ENCODE results near the gene POFUT1.

The POFUT1 gene

DNA sequence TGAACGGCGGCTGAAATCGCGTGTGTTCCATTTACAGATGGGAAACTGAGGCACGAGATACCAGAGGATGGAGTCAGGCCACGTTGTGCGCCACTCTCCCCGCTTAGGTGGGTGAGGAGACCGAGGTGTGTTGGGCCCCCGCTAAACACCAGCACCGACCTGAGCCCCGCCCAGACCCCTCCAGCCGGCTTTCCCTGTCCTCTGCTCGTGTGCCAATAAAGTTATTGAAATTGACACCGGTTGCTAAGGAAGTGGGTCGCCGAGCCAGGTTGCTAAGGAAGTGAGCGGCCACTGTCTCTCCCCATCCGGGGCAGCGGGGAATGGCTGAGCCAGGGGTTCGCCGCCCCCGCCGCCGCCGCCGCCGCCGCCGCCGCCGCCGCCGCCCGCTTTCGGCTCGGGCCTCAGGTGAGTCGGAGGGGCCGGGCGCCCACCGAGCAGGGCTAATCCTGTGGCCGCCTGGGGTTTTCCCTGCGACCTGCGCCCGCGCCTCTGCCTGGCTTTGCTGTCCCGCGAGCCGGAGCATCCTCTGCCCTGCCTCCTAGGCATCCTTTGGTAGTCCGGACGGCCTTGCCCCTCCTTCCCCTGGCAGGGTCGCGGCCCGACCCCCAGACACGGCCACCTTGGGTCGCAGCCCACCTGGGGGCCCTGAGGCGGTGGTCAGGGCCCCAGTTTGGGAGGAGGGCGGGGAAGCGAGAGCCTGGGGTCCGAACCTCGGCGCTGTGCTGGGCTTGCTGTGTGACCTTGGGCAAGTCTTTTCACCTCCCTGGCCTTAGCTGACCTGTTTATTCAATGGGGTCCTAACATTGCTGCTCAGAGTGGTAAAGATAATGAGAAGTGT lies 69.9 kb downstream of the POFUT1 start, which contains the start of gene KIF3B:
Gene KIF3B (plus strand): TSS at position 291 of the 838 bp plus-strand sequence. CDS start 32,127 bp downstream, outside the sequence.
- peaks cover 6% of the 10 kb centered on the region for H3K4me1 ChIP-seq (ENCODE audit: control insufficient read depth, insufficient read depth, low read length)
- H3K4me3 ChIP-seq (ENCODE audit: low read depth, low read length), result peak within 1 kb of the TSS; percentile 77
- no peaks in the 10 kb centered on the region for H3K9me3 ChIP-seq (ENCODE audit: control insufficient read depth, insufficient read depth, low read length)
- no peaks in the 10 kb centered on the region for H3K27me3 ChIP-seq (ENCODE audit: control insufficient read depth, insufficient read depth, low read length)
- H3K36me3 ChIP-seq (ENCODE audit: control insufficient read depth, insufficient read depth, low read length), result no peaks in the 10 kb centered on the region
- H3K9ac ChIP-seq (ENCODE audit: low read depth, low read length), result peak within 1 kb of the TSS; percentile 32

DNA sequence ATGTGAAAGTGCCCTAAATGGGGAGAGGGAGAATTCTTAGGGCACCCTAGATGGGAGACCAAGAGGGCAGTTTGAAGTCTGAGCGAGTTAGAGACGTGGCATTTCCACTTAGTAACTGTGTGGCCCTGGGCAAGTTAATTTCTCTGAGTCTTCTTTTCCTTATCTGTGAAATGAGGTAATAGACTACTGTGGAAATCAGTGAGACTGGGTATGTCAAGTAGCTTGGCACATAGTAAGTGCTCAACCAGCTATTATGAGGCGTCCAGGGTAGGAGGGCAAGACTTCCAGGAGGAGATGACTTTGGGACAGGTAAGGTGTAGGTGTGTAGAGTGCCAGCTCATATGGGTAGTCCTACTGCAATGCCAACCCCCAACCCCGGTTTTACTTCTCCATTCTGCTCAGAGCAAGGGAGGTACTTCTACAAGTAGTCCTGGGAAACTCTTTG lies 70.5 kb downstream of the POFUT1 start:
- no peaks in the 10 kb centered on the region for H3K36me3 ChIP-seq (ENCODE audit: control insufficient read depth, insufficient read depth, low read length)
- peaks cover 6% of the 10 kb centered on the region for H3K4me1 ChIP-seq (ENCODE audit: control insufficient read depth, insufficient read depth, low read length)
- H3K27me3 ChIP-seq (ENCODE audit: control insufficient read depth, insufficient read depth, low read length), result no peaks in the 10 kb centered on the region
- no peaks in the 10 kb centered on the region for H3K9me3 ChIP-seq (ENCODE audit: control insufficient read depth, insufficient read depth, low read length)
- H3K4me3 ChIP-seq (ENCODE audit: low read depth, low read length), result peak overlapping the region; percentile 77
- peak overlapping the region; percentile 32 for H3K9ac ChIP-seq (ENCODE audit: low read depth, low read length)

DNA sequence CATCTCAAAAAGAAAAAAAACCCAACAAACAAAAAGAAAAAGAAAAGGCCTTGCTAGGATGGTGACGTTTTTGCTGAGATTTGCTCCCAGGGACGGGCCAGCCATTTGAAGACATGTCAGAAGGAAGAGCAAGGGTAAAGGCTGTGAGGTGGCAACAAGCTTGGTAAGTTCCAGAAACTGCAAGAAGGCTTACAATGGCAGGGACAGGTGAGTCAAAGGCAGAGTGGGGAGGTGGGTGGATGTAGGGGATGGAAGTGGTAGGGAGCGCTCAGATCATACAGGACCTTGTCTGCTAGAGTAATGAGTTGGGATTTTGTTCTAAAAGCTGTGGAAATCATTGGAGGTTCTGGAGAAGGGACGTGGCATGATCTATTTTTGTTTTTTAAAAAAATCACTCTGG lies 74.0 kb downstream of the POFUT1 start:
- H3K4me3 ChIP-seq (ENCODE audit: low read depth, low read length), result no peak overlapping the region
- H3K27me3 ChIP-seq (ENCODE audit: control insufficient read depth, insufficient read depth, low read length), result no peaks in the 10 kb centered on the region
- peaks cover 8% of the 10 kb centered on the region for H3K4me1 ChIP-seq (ENCODE audit: control insufficient read depth, insufficient read depth, low read length)
- no peaks in the 10 kb centered on the region for H3K36me3 ChIP-seq (ENCODE audit: control insufficient read depth, insufficient read depth, low read length)
- no peaks in the 10 kb centered on the region for H3K9me3 ChIP-seq (ENCODE audit: control insufficient read depth, insufficient read depth, low read length)
- no peak overlapping the region for H3K9ac ChIP-seq (ENCODE audit: low read depth, low read length)

DNA sequence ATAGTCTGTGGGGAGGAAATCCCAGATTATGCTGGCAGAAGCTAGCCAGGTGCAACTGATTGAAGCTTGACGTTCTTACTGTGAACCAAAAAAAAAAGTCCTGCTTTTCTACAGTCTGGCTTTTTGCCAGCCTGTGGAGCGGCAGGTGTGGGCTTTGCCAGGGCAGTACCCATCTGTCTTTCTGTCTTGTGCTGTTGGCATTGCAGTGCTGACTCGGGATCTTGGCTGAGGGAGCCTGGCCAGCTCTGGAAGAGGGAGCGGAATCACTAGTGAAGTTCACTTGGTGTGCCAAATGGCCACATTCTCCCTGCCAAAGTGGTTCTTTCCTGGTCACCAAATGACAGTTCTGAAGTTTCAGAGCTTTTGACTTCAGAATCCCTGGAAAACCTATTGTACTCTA lies 74.8 kb downstream of the POFUT1 start:
- Histone ChIP-seq H3K36me3 (ENCODE audit: control insufficient read depth, insufficient read depth, low read length) (no peaks in the 10 kb centered on the region), H3K4me3 (ENCODE audit: low read depth, low read length) (no peak overlapping the region), H3K27me3 (ENCODE audit: control insufficient read depth, insufficient read depth, low read length) (no peaks in the 10 kb centered on the region), H3K9me3 (ENCODE audit: control insufficient read depth, insufficient read depth, low read length) (no peaks in the 10 kb centered on the region), H3K4me1 (ENCODE audit: control insufficient read depth, insufficient read depth, low read length) (peaks cover 7% of the 10 kb centered on the region), H3K9ac (ENCODE audit: low read depth, low read length) (no peak overlapping the region)

DNA sequence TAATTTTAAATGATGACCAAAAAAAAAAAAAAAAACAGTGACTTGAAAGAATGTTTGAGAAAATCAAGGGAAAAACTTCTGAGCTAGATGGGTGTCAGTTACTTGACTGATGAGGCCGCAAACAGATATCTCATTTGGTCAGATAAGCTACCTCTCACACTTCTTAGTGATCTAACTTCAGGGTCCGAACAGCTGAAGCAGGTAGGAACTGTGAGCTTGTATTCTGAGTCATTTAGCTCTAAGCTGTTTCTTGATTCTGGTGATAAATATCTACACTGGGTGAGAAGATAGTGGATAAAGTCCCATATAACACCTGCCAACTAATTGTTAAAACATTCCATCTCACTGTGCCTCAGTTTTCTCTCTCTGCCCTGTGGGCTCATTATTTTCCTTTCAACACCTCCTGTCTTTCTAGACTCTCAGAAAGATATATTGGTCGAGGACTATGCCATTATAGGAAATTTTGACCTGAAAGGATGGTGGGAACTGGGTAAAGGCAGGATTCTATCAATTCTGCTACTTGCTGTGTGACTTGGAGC lies 77.5 kb downstream of the POFUT1 start:
- no peak overlapping the region for H3K9ac ChIP-seq (ENCODE audit: low read depth, low read length)
- no peaks in the 10 kb centered on the region for H3K27me3 ChIP-seq (ENCODE audit: control insufficient read depth, insufficient read depth, low read length)
- H3K4me3 ChIP-seq (ENCODE audit: low read depth, low read length), result no peak overlapping the region
- H3K4me1 ChIP-seq (ENCODE audit: control insufficient read depth, insufficient read depth, low read length), result peaks cover 3% of the 10 kb centered on the region
- H3K36me3 ChIP-seq (ENCODE audit: control insufficient read depth, insufficient read depth, low read length), result no peaks in the 10 kb centered on the region
- no peaks in the 10 kb centered on the region for H3K9me3 ChIP-seq (ENCODE audit: control insufficient read depth, insufficient read depth, low read length)

DNA sequence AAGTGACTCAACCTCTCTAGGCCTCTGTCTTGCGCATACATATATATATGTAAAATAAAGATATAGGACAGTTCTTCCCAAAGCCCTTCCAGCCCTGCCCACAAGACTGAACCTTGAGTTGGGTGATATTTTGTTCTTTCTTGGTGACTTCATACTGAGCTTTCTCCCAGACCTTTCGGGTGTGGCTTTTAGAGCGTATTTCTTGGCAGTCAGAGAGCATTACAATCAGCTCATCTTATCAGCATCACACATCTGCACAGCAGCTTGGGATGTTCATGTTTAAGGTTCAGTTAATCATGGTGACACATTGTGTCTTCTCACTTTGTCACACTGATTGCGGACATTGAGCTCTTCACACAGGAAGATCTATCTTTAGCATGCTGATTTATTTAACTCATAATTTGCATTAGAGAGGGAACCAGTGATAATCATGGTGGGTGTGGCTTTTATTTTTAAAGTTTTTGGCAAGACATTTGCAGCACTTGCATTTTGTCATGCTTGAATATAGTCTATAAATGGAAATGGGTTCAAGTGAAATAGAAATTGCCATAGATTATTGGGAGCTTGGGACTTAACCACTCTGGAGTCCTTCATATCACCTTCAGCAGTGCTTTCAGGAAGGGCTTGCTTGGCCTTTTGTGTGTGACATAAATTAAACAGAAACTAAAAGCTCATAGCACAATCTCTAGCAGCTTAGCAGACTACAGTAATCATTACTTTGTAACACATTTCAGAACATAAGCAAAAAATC lies 78.1 kb downstream of the POFUT1 start:
- no peaks in the 10 kb centered on the region for H3K9me3 ChIP-seq (ENCODE audit: control insufficient read depth, insufficient read depth, low read length)
- no peaks in the 10 kb centered on the region for H3K27me3 ChIP-seq (ENCODE audit: control insufficient read depth, insufficient read depth, low read length)
- H3K4me3 ChIP-seq (ENCODE audit: low read depth, low read length), result no peak overlapping the region
- peaks cover 3% of the 10 kb centered on the region for H3K4me1 ChIP-seq (ENCODE audit: control insufficient read depth, insufficient read depth, low read length)
- no peak overlapping the region for H3K9ac ChIP-seq (ENCODE audit: low read depth, low read length)
- H3K36me3 ChIP-seq (ENCODE audit: control insufficient read depth, insufficient read depth, low read length), result no peaks in the 10 kb centered on the region

DNA sequence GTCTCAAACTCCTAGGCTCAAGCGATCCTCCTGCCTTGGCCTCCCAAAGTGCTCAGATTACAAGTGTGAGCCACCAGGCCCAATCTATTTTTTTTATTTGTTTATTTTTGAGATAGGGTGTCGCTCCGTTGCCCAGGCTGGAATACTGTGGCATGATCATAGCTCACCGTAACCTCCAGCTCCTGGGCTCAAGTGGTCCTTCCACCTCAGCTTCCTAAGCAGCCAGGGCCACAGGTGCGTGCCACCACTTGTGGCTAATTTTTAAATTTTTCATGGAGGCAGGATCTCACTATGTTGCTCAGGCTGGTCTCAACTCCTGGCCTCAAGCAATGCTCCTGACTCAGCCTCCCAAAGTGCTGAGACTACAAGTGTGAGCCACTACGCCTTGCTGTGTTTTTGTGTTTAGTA lies 79.6 kb downstream of the POFUT1 start:
- no peaks in the 10 kb centered on the region for H3K9me3 ChIP-seq (ENCODE audit: control insufficient read depth, insufficient read depth, low read length)
- peaks cover 3% of the 10 kb centered on the region for H3K4me1 ChIP-seq (ENCODE audit: control insufficient read depth, insufficient read depth, low read length)
- no peaks in the 10 kb centered on the region for H3K36me3 ChIP-seq (ENCODE audit: control insufficient read depth, insufficient read depth, low read length)
- no peak overlapping the region for H3K4me3 ChIP-seq (ENCODE audit: low read depth, low read length)
- no peak overlapping the region for H3K9ac ChIP-seq (ENCODE audit: low read depth, low read length)
- H3K27me3 ChIP-seq (ENCODE audit: control insufficient read depth, insufficient read depth, low read length), result no peaks in the 10 kb centered on the region

All from iPS-15b (cell line).